ENCODE measurements around the gene RPL39. TPM values are rescaled to one million over a fixed set of nuclear protein-coding genes. Genes with fewer than 3 reads are reported as not detected.

RPL39 gene
- total RNA-seq = 825 and 1,430 TPM in 2 replicates

DNA sequence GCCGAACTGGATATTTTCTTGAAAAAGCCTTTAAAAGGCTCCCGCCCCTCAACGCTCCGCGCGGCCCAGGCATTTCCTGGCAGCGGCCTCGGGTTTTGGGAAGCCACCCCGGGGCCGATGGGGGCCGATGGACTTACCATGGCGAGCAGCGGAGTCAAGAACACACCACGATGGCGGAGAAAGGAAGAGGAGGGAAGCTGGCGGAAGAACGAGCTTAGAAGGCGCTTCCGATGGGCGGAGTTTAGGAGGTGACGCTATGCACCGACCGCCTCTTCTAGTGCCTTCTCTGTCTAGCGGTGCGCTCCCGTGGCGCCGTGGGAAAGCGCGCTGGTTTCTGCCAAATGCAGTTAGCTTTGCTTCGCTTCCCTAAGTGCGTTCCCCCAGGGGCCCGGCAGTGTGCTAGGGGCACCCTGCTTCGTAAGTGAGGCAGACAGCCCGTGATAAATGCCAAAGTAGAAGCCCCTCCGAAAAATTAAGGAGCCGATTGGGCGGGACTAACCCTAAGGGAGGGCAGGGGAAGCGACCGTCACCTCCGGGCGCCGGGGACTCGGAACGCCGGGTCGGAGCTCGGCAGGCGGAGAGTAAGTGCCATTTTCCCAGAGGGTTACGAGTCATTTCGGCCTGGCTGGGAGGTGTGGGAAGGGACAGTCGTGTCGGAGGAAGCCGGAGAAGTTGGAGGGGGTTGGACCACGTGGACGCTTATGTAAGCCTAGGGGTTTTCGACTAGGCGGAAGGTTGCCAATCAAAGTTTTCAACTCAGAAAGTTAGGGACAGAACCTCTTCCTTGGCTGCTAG lies at the start of gene RPL39:
TSS of gene RPL39 (minus strand) at position 194 of the 795 bp plus-strand sequence. CDS start at position 140, 54 bp downstream.

GRCh38 chrX:119757979-119758730 lies 33.3 kb downstream of the RPL39 start, which contains the start of gene SOWAHD:
TSS of gene SOWAHD (plus strand) at chrX:119758588. CDS start at chrX:119758668, 80 bp downstream.

Other genes with a start within 250 kb of the RPL39 start
- gene STEEP1, start 226.2 kb downstream of the RPL39 start, total RNA-seq = 36.0 and 37.7 TPM in 2 replicates
- gene UBE2A, start 217.1 kb downstream of the RPL39 start, total RNA-seq = 28.9 and 38.7 TPM in 2 replicates
- 6.3 and 6.7 TPM in 2 replicates for gene NKRF, start 185.2 kb downstream of the RPL39 start, total RNA-seq
- 12.0 and 20.1 TPM in 2 replicates for gene SEPTIN6, start 98.5 kb downstream of the RPL39 start, total RNA-seq
- 0.10 and 0.13 TPM in 2 replicates for gene SOWAHD, start 33.0 kb downstream of the RPL39 start, total RNA-seq
- 1.0 and 1.5 TPM in 2 replicates for gene UPF3B, start 61.3 kb upstream of the RPL39 start, total RNA-seq
- 11.6 and 12.3 TPM in 2 replicates for gene RNF113A, start 80.1 kb upstream of the RPL39 start, total RNA-seq
- gene NDUFA1, start 80.2 kb upstream of the RPL39 start, total RNA-seq = 45.5 and 52.9 TPM in 2 replicates
- gene AKAP14, start 104.3 kb upstream of the RPL39 start, total RNA-seq = not detected in 2 replicates
- 4.2 and 4.4 TPM in 2 replicates for gene NKAP, start 152.1 kb upstream of the RPL39 start, total RNA-seq